GM21723 (cell line): ENCODE measurements around the gene NELFCD.

Source experiments
- ATAC-seq: cut with Tn5 transposase; IDR thresholded peaks from one replicate; pipeline ENCODE4 v1.9.1; 2021; ENCODE audit warnings: mild to moderate bottlenecking, moderate library complexity; ENCODE audit not compliant: unreplicated experiment

Gene NELFCD

DNA sequence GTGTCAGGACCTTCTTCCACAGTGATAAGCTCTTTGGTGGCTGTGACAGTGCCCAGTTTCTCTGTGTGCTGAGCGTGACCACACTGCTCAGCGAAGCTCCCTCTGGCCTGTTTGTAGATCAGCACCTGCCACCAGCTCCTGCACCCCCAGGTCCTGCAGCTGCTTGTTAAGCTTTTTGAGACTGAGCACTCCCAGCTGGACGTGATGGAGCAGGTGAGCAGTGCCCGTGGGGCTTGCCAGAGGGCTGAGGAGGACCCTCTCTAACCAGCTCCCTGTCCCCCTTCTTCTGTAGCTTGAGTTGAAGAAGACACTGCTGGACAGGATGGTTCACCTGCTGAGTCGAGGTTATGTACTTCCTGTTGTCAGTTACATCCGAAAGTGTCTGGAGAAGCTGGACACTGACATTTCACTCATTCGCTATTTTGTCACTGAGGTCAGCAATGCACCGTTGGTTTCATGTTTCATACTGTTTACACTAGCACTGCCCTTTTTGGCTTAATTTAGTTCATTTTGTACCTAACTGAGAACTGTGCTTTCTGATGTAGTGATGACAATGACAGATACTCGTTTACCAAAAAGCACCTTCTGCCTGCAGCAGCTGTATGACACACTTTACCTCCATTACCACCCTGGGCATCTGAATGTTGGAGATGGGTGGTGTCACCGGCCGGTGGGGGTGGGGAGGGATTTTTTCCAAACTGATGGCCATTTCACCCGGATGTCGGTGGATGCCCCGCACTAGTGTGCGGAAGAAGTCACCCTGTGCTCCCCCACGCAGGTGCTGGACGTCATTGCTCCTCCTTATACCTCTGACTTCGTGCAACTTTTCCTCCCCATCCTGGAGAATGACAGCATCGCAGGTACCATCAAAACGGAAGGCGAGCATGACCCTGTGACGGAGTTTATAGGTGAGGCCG lies 12.5 kb downstream of the NELFCD start:
- peak; percentile 62 for ATAC-seq

DNA sequence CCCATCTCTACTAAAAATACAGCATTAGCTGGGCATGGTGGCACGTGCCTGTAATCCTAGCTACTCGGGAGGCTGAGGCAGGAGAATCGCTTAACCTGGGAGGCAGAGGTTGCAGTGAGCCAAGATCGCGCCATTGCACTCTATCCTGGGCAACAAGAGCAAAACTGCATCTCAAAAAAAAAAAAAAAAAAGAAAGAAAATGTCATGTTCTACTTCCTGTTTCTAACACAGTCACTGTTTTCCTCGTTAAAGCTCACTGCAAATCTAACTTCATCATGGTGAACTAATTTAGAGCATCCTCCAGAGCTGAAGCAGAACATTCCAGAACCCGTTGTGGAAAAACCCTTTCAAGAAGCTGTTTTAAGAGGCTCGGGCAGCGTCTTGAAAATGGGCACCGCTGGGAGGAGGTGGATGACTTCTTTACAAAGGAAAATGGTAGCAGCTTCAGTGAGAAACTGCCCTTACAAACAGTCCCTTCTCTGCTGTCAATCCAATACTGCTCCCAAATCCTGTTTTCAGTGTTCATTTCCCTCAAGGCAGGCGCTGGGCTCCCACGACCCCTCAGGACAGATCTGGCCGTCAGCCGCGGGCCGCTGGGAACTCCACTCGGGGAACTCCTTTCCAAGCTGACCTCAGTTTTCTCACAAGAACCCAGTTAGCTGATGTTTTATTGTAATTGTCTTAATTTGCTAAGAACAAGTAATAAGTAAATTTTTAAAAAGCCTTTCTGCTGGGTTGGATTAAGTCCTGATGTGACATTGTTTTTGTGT lies 13.5 kb downstream of the NELFCD start:
- ATAC-seq = no peak

DNA sequence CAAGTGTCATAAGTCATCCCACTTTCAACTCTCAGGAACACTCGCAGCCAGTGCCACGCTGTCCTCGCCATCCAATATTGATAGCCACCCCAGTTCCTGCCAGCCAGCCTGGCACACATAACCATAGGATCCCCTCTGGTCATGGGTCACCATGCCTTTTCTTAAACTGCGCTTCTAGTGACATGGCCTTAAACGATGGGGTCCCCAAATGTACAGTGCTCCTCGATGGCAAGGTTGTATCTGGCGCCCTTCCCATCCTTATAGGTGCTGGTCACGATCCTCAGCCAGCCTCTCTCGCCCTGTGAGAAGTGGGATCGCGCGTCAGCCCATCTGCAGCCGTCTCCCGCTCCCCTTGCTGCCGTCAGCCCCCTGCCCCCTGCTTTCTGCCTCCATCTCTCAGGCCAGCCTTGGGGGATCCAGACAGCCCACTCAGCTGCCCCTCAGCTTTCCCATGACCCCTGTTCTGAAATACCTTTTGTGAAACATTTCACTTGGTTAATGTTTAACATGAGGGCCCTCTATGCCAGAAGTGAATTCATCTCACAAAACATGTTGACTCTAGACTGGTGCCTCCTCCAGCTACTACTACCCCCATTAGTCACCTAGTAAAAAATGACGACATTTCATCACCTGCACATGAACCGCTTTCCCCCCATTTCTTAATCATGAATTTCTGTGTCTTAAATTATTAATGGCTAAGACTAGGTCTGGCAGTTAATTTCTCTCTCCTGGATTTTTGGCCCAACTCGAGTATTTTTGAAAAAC lies 14.6 kb downstream of the NELFCD start:
- ATAC-seq = no peak

DNA sequence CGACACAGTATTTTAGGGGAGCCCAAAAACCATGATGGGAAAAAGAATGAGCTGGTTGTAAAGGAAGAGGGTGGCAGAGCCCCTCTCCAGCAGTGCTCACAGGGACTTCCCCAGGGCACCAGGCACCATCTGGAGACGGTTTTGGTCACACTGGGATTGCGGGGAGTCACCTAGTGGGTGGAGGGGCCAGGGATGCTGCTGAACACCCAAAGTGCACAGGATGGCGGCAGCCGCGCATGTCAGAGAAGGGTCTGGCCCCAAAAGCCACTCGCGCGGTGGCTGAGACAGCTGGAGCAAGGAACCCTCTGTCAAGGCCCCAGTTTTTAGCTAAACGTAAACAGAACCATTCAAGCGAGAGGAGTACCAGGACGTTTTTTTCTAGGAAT lies 15.2 kb downstream of the NELFCD start:
- ATAC-seq = no peak

DNA sequence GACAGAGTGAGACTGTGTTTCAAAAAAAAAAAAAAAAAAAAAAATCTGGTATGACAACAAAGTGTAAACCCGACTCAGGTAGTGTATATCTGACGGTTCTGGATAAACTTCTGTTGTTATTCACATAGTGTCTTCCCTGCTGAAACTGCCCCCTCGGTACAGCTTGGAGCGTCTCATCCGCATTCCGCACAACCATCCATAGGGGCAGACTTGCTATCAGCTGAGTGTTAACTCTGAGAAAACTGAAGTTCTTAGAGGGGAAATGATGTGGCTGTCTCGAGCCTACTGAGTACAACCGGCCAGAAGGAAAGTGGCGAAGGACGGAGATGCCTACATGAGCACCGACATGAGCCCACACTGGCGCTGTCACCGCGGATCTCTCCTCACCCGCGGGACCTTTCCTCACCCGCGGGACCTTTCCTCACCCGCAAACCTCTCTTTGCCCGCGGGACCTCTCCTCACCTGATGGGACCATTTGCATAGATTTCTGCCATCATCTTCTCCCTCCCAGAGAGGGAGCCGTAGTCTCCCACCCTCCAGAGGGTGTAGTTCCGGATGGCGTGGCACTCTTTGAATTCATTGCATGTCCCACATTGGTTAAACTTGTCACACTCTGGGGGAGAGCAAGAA lies 16.2 kb downstream of the NELFCD start:
- ATAC-seq = no peak

DNA sequence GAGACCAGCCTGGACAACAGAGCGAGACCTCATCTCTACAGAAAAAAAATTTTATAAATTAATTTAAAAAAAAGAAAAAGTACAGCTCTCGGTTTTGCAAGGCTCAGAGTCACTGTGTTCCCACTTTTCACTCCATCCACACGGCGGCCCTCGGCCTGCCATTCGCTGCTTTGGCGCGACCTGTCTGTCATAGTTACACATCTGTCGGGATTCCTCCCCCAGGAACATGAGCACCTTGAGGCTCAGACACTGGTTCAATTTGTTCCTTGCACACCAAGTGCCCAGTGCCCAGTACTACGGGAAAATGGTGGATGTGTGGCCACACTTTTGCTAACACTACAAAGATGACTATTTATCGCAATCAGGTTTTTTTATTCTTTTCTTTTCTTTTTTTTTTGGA lies 17.6 kb downstream of the NELFCD start:
- ATAC-seq = no peak

DNA sequence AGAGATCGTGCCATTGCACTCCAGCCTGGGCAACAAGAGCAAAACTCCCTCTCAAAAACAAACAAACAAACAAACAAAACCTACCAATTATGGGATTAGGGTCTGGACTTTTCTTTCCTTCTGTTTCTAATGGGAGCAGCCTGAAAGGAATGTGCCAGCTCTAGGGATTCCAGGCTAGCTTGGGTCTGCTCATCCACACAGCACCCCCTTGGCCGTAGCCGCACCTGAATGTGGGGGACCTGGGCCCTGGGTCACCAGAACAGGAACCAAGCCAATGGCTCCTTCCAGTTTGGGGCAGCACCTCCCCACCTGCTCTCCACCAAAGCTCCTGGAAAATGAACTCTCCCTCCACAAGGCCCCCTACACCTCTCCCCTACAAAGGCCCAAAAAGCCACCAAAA lies 19.3 kb downstream of the NELFCD start:
- ATAC-seq = no peak

DNA sequence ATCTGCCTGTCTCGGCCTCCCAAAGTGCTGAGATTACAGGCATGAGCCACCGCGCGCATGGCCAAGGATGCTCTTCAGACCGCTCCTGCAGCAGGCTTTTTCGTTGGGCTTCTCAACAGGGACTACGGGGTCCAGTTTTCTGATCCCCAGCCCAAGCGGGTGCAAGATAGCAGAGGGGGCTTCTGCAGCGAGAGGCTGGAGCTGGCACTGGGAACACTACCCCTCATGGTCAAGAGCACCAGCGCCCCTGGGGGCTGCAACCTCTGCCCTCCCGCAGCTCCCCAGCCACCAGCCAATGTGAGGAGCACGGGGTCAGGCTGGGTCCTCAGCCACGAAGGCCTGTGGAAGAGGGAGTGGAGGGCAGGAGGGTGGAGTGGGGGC lies 20.0 kb downstream of the NELFCD start:
- ATAC-seq = no peak

DNA sequence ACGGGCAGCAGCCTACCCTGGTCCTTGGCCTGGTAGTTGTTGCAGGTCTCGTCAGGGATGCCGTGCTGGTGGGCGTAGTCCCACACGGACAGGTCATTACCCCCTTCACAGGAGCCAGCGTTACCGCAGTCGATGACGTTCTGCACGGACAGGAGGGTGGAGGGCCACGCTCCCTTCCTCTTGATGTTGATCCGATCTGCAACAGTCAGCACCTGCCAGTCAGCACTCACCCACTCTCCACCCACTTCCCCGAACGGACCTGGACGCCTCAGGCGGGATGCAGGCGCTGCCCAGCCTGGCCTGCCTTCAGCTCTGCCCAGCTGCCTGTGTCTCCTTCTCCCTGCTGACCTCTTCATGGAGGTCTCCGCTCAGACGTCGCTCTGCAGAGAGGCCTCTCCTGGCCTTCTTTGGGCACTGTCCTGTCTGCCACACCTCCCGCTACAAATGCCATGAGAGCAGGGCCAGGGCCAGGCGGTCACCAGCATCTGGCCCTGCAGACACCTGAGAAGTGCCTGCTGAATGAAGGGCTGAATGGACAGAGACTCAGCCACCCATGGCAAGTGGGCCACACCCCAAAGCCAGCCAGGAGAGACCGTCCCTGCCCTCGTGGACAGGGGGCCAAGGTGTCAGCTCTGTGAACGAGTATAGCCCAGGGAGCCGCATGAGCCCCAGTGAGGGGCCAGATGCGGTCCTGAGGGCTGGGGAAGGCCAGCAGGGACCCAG lies 20.6 kb downstream of the NELFCD start:
- ATAC-seq = no peak

DNA sequence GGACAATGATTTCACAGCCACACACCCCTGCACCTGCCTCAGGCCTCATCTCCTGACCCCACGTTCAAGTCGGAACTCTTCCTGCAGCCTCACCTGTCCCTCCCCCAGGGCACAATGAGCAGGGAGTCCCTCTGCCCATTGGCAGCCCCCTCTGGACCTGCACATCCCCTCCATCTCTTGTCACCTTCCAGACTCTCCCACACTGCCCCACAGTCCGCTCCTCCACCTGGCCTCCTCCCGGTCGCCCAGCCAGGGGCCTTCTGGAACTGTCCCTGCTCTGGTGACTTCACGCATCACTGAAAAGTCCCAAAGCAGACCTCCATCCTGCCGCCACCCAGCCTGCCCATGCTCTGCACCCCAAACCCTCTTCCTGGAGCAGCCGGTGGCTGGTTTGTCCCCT lies 21.3 kb downstream of the NELFCD start:
- ATAC-seq = no peak

DNA sequence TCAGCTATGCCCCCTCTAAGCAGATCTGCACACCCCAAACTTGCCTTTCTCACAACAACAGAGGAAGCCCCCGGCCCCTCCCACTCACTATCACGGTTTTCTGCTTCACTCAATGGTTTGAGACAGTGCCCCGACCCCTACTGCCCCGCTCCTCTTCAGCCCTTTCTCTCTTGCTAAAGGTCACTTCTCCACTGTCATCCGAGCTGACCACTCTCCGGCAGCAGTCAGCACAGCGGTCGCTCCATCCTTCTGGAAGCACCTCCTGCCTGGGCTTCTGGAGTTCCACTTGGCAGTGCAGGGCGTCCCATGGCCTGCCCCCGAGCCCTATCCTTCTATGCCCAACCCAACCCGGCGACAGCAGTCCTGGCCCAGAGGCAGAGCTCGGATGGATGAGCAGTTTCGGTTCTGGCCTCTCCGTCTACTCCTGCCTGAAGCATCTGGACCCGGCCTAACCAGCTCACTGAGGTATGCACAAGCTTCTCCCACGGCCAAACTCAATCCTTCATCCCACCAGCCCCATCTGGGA lies 21.9 kb downstream of the NELFCD start:
- no peak for ATAC-seq

DNA sequence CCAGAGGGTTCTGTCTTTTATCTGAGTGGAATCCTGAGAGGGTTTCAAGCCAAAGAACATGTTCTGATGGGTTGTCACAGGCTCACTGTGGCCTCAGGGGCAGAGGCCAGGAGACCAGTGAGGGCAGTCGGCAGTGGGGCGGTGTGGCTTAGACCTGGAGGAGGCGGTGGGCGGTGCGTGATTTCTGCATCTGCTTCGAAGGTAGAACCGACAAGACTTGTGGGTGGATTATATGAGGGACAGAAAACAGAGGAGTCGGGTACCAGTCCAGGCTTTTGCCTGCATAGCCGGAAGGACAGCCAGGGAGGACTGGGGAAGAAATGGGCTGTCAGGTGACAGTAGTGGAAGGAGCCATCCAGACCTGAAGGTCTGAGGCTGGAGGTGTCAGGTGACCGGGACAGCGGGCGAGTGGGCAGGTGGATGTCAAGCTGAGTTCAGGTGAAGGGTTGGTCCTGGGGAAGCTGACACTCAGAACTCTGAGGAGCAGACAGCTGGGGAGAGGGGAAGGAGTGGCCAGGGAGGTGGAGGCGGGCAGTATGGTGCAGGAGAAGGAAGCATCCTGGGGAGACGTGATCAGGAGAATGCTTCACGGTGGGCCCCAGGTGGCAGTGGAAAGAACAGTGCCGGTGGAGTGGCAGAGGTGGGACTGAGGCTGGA lies 22.9 kb downstream of the NELFCD start:
- ATAC-seq = no peak

DNA sequence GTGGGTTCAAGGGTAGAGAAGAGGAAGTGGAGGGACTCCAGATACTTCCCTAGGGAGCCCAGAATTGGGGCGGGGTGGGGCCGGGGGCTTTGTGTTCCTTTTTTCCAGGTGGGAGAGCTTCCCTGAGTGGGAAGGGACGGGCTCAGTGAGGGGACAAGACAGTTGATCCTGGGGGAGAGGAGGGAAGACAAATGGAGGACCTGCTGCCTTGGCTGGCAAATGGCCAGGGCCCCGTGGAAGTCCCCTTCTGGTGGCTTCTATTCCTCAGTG lies 23.4 kb downstream of the NELFCD start:
- ATAC-seq = no peak

DNA sequence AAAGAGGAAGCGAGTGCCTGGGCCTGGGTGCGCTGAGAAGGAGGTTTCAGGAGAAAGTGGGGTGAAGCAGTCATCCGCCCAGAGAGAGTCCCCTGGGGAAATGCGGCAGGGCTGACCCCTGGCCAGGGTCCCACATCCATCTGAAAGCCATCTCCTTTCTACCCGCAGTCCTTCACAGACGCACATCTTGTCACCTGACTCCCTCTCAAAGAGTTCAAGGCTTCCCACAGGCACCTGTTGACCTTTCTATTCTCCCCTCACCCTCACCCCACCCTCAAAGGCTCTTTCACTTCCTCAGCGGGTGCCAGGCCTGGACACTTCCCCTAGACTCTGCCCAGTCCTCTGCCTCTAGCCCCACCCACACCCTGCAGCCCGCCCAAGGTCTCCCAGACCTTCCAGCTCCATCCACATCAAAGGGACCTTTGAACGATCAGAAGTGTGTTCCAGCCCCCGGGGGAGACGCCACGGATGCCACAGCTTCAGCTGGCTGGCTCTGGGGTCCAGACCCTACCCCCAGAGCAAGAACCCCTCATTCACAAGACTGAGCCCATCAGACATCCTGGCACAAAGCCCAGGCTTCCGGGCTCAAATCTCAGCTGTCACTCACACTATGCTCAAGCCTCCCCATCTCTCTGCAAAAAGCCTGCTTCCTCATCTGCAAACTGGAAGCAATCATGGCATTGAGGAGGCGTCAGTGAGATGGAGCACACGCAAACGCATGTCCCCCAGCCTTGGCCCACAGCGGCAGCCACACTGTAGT lies 23.9 kb downstream of the NELFCD start:
- ATAC-seq = peak; percentile 54

DNA sequence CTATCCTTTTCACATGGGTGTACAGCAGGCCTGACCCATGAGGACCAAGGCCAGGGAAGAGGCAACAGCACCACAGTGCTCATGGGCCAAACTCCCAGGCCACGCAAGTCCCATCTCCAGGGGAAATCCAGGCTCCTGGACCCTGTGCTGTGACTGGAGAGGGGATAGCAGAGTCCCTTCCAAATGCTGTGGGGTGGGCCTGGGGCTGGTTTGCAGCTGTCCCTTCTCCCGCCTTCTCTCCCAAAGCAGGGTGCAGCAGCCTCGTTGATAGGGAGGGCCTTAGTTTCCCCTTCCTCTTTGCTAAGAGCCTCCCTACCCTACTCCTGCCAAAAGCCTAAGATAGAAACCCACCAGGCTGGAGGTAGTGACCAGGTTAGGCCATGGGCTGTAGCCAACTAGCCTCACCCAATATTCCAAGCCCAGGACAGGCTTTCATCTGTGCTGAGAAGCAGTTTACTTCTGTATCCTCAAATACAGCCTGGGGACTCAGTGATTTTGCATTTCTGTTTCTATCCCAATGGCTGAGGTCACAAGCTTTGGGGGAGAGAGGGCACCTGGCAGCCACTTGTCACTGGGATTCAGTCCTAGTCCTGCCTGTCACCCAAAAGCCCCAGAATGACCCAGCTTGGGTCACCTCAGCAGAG lies 24.6 kb downstream of the NELFCD start:
- no peak for ATAC-seq

DNA sequence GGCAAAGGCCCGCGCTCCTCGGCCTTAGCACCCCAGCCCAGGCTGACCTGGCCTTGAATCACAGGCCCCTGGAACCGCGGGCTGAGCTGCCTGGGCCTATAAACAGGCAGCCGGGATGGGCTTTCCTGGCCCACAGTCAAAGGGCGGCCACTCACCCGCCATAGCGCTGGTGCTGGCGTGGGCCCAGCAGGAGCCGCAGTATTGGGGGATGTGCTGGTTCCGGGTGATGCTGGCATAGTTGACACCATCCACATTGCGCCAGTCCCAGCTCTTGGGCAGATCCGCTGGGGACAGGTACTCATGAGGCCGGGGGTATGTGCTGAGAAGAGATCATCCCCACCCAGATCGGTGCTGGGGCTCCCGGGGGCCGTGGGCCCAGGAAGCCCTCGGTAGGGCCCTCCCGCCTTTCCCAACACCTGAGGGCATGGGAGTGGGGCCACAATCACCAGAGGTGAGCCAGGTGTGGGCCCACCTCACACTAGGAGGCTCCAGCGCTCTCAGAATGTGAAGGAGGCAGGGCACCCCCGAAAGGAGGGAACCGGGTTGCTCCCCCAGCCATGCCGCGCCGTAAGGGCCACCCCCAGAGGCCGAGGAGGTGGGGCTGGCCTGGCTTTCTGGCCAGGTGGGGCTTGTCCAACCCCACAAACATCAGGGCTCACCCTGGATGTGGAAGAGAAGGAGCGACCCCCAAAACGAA lies 25.3 kb downstream of the NELFCD start:
- ATAC-seq = no peak

DNA sequence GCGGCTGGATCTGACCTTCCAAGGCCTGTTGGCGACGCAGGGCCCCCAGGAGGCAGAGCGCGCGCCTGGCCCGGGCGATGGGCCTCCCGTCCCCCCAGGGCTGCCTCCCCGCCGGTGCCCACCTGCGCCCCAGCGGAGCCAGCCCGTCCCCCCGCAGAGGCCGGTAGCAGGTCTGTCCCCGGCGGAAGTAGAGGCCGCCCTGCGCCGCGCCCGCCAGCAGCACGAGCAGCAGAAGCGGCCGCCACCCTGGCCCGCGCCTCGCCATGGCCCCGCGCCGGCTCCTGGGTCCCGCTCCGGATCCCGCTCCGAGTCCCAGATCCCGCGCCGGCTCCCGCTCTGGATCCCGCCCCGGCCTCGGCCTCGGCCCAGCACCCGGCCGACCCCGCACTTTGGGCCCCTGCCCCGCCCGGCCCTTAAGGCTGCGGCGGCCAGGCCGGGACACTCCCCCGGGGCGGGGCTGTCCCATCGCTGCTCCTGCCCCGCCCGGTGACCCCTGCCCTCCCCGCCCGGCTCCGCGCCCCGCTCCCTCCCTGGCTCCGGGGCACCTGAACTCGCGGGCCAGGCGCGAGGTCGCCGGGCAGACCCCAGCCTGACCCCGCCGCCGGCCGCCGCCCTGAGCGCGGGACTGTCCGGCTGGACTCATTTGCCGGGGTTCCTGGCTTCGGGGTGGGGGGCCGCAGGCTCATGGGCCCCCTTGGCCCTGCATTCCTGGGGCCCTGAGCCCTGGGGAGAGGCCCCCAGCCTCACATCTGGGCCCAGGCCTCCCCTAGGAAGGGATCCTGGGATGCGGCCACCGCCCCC lies 26.0 kb downstream of the NELFCD start, which contains the start of gene CTSZ:
CTSZ (minus strand) TSS at position 391 of the 801 bp plus-strand sequence; CDS start at position 265, 126 bp downstream.
- ATAC-seq = peak; percentile 31
